ENCODE data around the gene SPTBN1.

SPTBN1 gene

DNA sequence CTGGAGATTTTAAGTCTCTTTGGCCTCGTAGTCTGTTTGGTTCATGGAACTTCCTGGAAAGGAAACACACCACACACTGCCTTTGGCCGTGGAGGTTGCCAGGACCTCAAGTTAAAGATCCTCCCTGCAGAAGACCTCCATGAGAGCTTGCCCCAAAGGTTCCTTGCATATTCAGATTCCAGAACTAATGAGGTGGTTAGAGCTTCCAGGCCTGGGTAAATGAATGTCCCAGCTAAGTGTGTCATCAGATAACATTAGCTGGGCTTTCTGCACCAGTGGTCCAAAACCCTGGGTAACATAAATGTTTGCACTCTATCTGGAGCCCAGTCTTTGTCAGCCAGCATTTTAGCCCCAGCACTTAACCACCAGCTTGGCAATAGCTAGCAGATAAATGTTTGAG is 145.2 kb downstream of the SPTBN1 start:
- H3K27ac ChIP-seq, result no peak overlapping the region
- TF ChIP-seq, protein P1, sequence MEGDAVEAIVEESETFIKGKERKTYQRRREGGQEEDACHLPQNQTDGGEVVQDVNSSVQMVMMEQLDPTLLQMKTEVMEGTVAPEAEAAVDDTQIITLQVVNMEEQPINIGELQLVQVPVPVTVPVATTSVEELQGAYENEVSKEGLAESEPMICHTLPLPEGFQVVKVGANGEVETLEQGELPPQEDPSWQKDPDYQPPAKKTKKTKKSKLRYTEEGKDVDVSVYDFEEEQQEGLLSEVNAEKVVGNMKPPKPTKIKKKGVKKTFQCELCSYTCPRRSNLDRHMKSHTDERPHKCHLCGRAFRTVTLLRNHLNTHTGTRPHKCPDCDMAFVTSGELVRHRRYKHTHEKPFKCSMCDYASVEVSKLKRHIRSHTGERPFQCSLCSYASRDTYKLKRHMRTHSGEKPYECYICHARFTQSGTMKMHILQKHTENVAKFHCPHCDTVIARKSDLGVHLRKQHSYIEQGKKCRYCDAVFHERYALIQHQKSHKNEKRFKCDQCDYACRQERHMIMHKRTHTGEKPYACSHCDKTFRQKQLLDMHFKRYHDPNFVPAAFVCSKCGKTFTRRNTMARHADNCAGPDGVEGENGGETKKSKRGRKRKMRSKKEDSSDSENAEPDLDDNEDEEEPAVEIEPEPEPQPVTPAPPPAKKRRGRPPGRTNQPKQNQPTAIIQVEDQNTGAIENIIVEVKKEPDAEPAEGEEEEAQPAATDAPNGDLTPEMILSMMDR (conservative IDR thresholded peaks at IDR 0.05), result no peak
- no peak for TF ChIP-seq ZFX (IDR thresholded peaks at IDR 0.05)

DNA sequence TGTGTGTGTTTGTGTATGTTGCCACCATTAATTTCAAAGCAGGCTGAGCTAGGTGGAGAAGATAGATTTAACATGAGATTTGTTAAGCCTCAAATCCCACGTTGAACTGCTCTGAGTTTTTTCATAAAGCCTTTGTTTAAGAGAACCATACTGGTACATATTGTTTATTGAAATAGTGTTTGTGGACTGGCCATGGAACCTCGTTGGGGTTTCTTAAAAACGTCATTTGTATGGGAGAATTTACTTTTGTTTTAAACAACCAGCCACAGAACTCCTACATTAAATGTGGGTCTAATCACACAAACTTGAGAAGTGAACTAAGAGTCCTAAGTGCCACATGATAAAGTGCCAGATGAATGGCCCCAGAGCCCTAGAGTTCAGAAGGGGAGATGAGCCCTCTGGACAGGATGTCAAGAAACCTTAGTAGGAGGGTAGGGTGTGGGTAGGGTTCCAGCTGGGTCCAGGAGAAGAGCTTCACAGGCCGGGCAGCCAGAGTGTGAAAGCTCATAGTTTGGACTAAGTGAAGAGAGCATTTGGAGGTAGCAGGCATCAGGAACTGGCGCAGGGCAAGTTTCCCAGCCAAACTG is 146.7 kb downstream of the SPTBN1 start:
- no peak overlapping the region for H3K27ac ChIP-seq

DNA sequence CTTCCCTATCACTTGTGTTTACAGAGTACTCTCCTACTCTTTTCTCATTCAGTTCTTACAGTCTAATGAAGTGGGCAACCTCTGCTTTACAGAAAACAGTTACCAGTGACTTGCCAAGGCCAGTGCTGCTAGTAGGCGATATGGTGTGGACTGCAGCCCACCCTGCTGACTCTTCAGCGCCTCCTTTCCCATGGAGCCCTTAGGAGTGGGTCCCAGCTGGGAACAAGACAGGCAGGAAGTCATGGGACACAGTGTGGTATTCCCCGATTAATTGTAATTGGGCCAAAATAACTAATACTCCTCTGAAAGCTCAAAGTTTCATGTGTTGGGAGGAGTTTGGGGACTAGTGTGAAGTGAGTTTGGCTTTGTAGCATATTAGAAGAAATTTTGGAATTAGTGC is 147.2 kb downstream of the SPTBN1 start:
- H3K27ac ChIP-seq, result no peak overlapping the region
- no peak for TF ChIP-seq ZFX (IDR thresholded peaks at IDR 0.05)
- TF ChIP-seq, protein P1 (conservative IDR thresholded peaks at IDR 0.05), result no peak

More for the DNA sequence above, 146.7 kb downstream of the SPTBN1 start:
- TF ChIP-seq, protein P1 (conservative IDR thresholded peaks at IDR 0.05), result no peak
- no peak for TF ChIP-seq ZFX (IDR thresholded peaks at IDR 0.05)

DNA sequence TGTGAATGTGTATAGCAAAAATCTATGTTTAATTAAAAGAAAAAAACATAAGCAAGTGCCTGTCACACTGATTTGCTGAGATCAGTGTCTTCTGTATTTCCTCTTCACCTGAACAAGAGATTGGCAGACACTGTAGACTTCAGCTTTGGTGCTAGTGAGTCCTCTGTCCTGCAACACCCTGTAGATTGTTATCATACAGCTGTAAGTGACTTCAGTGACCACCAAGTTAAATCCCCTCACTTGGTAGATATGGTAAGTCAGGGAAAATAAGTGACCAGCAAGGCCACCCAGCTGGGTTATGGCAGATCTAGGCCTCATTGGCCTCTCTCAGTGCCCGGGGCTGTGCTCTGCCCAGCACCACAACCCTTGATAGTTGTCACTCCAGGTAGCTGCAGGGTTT is 147.7 kb downstream of the SPTBN1 start:
- no peak for TF ChIP-seq ZFX (IDR thresholded peaks at IDR 0.05)
- TF ChIP-seq, protein P1 (conservative IDR thresholded peaks at IDR 0.05), result no peak
- H3K27ac ChIP-seq, result no peak overlapping the region

DNA sequence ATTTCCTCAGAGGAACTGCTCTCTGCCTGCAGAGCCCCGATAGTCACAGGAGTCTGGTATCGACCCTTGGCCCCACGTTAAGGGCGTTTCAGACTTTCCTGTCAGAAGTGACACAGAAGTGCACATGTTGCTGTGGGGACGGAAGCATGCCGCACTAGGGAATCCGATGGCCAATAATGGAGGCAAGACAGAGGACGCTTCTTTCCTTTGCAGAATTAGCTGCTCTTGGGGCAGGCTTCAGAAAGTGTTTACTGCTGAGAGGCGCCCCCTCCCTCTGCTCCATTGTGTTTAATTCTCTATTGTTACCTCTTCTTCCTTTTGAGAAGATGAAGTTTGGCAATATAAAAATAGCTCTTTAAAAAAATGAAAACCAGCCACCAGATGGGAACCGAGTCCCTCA is 148.7 kb downstream of the SPTBN1 start:
- H3K27ac ChIP-seq, result no peak overlapping the region
- no peak for TF ChIP-seq ZFX (IDR thresholded peaks at IDR 0.05)
- TF ChIP-seq, protein P1 (conservative IDR thresholded peaks at IDR 0.05), result no peak

DNA sequence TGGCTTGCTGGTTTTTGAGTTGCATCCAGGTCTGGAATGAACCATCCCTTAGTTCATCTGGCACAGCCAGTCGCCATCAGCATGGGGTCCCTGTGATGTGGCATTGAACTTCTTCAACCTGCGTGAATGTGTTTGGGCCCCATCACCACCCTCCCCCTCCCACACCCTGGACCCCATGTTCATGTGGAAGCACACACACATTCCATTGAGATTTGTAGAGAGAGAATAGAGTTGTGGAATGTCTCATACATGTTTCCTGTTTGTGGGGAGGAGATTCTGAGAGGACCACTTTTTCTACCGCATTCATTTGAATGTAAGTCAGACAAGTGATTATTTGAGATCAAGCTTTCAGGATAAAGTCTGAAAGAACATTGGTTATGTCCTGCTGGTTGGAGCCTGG is 149.7 kb downstream of the SPTBN1 start:
- no peak overlapping the region for H3K27ac ChIP-seq

DNA sequence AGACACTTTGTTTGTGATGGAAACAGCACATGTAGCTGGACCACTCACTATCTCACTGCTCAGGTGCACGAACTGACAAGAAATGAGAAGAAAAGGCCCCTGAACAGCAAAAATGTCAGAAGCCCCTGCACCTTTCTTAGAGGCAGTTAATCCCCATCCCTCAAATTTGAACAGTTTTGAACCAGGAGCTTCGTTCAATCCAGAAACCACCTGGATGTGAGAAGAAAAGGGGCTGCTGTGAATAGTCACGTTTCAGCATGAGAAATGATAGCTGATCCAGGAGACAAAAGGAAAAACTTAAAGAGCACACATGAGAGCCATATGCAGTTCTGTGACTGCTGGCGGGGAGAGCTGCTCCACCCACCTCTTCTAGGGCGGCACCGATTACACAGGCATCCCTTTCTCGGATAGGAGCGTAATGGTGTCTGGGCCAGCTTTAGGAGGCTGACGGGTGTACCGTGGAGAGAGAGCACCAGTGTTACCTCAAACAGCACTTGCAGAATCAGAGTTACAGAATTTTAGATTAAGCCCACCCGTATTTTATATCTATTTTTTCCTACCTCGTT is 150.3 kb downstream of the SPTBN1 start:
- H3K27ac ChIP-seq, result no peak overlapping the region
- no peak for TF ChIP-seq ZFX (IDR thresholded peaks at IDR 0.05)
- TF ChIP-seq, protein P1 (conservative IDR thresholded peaks at IDR 0.05), result no peak

More for the DNA sequence above, 149.7 kb downstream of the SPTBN1 start:
- no peak for TF ChIP-seq ZFX (IDR thresholded peaks at IDR 0.05)
- TF ChIP-seq, protein P1 (conservative IDR thresholded peaks at IDR 0.05), result no peak

Data from C4-2B (cell line).